WTC11 (cell line): ENCODE results near the gene WHAMM.
"Not testable (repeated sequence)": the region's sequence is repeated elsewhere in the genome, so short reads cannot be mapped to it uniquely, and the experiment has no call there.

ENCODE experiments used
- ELF4 ChIP-seq: sonication (generic); formaldehyde crosslinking; IDR thresholded peaks from 2 replicates; pipeline ENCODE4 v1.8.1; 2022; ENCODE audit warnings: low read depth, mild to moderate bottlenecking, moderate library complexity, missing genetic modification reagents
- IRF2 ChIP-seq: sonication (generic); formaldehyde crosslinking; IDR thresholded peaks from 2 replicates; pipeline ENCODE4 v1.8.0; 2022; ENCODE audit warnings: low read depth, missing genetic modification reagents, borderline replicate concordance
- JAZF1 ChIP-seq: fragments of 250-450 bp; sonication (Bioruptor Pico); IDR thresholded peaks from 2 replicates; pipeline ENCODE4 v1.9.0; 2021; ENCODE audit warnings: moderate library complexity, mild to moderate bottlenecking, inconsistent platforms
- MYBL2 ChIP-seq: sonication (generic); formaldehyde crosslinking; IDR thresholded peaks from 2 replicates; pipeline ENCODE4 v1.8.1; 2023; ENCODE audit warnings: mild to moderate bottlenecking, moderate library complexity, missing genetic modification reagents
- ZNF121 ChIP-seq: sonication (generic); formaldehyde crosslinking; IDR thresholded peaks from 2 replicates; pipeline ENCODE4 v1.8.0; 2023; ENCODE audit warnings: missing genetic modification reagents
- ZNF232 ChIP-seq: sonication (generic); formaldehyde crosslinking; IDR thresholded peaks from 2 replicates; pipeline ENCODE4 v1.8.0; 2022; ENCODE audit warnings: mild to moderate bottlenecking, missing genetic modification reagents
- ZNF263 ChIP-seq: sonication (generic); formaldehyde crosslinking; IDR thresholded peaks from 2 replicates; pipeline ENCODE4 v1.8.1; 2022; ENCODE audit warnings: low read depth, mild to moderate bottlenecking, moderate library complexity, missing genetic modification reagents
- TF ChIP-seq, protein P1 (sequence below): fragments of 200-600 bp; IDR thresholded peaks from 2 replicates; pipeline ENCODE4 v1.8.0; 2022; ENCODE audit warnings: antibody characterized with exemption
- TF ChIP-seq, protein P2 (sequence below): sonication (generic); formaldehyde crosslinking; IDR thresholded peaks from 2 replicates; pipeline ENCODE4 v1.8.1; 2022; ENCODE audit warnings: low read depth, missing genetic modification reagents, borderline replicate concordance

DNA sequence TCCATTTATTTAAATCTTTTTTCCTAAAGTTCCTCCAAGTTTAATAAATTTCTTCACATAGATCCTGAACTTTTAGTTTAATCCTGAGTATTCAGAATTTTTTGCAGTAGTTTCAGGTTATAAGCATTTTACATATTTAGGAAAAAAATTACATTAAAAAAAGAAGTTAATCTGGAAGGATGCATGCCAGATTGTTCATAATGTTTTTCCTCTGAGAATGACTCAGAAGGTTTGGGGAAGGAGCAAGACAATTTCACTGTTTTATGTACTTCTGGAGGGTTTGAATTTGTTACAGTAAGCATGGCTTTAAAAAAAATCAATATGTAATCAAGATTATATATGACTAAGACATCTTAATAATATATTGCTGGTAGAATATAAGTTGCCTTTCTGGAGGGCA is 12.4 kb downstream of the WHAMM start:
- TF ChIP-seq ZNF263 (CRISPR knock-in tag); JAZF1 (CRISPR knock-in tag); IRF2; MYBL2 (CRISPR knock-in tag); ELF4 (CRISPR knock-in tag); ZNF121 (CRISPR knock-in tag); ZNF232 (CRISPR knock-in tag): not testable (repeated sequence)
- TF ChIP-seq, protein P1, sequence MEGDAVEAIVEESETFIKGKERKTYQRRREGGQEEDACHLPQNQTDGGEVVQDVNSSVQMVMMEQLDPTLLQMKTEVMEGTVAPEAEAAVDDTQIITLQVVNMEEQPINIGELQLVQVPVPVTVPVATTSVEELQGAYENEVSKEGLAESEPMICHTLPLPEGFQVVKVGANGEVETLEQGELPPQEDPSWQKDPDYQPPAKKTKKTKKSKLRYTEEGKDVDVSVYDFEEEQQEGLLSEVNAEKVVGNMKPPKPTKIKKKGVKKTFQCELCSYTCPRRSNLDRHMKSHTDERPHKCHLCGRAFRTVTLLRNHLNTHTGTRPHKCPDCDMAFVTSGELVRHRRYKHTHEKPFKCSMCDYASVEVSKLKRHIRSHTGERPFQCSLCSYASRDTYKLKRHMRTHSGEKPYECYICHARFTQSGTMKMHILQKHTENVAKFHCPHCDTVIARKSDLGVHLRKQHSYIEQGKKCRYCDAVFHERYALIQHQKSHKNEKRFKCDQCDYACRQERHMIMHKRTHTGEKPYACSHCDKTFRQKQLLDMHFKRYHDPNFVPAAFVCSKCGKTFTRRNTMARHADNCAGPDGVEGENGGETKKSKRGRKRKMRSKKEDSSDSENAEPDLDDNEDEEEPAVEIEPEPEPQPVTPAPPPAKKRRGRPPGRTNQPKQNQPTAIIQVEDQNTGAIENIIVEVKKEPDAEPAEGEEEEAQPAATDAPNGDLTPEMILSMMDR = not testable (repeated sequence)
- TF ChIP-seq, protein P2, sequence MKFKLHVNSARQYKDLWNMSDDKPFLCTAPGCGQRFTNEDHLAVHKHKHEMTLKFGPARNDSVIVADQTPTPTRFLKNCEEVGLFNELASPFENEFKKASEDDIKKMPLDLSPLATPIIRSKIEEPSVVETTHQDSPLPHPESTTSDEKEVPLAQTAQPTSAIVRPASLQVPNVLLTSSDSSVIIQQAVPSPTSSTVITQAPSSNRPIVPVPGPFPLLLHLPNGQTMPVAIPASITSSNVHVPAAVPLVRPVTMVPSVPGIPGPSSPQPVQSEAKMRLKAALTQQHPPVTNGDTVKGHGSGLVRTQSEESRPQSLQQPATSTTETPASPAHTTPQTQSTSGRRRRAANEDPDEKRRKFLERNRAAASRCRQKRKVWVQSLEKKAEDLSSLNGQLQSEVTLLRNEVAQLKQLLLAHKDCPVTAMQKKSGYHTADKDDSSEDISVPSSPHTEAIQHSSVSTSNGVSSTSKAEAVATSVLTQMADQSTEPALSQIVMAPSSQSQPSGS (CRISPR knock-in tag) = not testable (repeated sequence)
